Activated effector memory CD4-positive, alpha-beta T cell treated with Interleukin-2 at 50 U/mL for 16 hours (primary cell): ENCODE results near the gene WSCD1.

Experiments used
- DNase-seq: peaks from one replicate; pipeline ENCODE4 v3.0.0-alpha.2; 2020

WSCD1 gene

DNA sequence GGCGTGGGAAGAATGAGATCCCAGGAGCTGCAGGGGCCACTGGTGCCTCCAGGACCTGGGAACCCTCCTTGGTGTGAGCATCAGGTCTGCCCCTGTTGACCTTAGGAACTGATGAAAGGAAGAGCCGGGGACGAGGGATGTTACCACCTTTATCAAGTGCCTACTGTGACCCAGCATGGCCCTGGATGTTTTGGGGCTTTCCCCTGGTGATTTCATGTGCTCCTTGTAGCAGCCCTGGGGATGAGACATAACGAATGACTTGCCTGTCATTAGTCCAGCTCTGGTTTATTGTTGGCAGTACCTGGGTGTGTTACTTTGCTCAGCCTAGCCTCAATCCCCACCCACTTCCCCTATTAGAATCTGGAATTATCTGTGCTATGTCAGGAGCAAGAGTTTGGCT is 39.9 kb downstream of the WSCD1 start:
- DNase-seq, result no peak

DNA sequence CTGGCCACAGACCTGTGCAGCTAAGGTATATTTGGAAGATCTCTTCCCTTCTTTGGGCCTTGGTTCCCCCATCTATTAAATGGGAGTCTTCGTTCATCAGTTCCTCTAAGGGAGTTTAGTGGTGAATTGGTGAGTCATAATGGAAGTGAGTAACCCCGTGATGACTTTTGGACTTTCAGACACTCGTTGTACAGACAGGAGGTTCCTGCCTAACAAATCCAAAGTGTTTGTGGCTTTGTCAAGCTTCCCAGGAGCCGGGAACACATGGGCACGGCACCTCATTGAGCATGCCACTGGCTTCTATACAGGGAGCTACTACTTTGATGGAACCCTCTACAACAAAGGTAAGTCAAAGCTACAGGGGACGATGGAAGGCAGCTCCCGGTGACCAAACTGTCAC is 40.4 kb downstream of the WSCD1 start:
- DNase-seq, result no peak

DNA sequence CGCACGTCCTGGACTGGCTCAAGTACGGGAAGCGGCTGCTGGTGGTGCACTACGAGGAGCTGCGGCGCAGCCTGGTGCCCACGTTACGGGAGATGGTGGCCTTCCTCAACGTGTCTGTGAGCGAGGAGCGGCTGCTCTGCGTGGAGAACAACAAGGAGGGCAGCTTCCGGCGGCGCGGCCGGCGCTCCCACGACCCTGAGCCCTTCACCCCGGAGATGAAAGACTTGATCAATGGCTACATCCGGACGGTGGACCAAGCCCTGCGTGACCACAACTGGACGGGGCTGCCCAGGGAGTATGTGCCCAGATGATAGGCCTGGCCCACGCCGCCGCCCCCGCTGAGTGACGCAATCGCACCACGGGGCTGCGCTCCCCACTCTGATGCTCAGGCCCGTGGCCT is 50.2 kb downstream of the WSCD1 start:
- no peak for DNase-seq

DNA sequence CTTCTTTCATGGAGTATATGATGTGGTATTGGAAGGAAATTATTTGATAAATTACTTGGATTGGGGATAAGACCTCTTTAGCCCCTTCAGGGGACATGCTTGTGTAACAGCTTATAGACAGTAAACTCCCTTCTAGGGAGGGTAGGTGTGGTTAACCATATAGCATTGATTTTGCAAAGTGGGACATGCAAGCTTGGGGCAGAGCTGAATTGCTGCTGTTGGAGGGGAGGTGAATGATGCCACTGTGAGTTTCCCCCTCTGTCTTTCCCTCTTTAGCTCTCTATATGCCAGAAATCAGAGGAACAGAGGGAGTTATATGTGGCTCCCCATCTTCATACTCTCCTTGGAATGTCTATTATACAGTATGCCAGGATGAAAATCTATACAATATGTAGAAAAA is 54.7 kb downstream of the WSCD1 start:
- no peak for DNase-seq

DNA sequence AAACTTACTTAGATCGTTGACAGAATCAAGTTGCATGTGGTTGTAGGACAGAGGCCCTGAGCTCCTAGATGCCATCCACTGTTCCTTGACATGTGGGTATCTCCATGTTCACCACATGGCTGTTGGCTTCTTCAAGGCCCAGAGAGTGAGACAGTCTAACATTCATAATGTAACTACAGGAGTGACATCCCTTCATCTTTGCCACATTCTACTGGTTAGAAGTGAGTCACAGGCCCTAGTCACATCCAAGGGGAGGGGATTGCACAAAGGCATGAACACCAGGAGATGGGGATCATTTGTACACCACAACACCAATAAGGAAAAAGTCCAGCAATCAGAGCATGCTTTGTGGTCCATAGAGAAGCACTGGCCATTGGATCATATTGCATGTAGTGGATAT is 56.6 kb downstream of the WSCD1 start:
- no peak for DNase-seq

DNA sequence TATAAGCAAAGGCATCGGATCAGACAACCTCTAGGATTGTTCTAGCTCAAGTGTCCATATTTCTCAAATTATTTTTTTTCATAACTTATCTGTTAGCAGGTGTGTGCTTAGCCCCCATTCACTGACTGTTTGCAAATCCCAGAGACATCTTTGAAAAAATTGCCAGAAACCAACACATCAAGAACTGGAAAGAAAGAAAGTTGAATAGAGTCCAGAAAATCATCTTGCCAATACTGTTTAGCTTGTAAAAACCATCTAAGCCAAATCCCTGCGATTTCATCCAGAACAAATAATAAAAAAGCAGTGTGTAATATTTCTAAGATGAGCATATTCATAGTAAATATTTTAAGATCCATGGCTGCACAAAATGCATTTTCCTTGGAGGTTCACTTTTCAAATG is 64.5 kb downstream of the WSCD1 start:
- no peak for DNase-seq

DNA sequence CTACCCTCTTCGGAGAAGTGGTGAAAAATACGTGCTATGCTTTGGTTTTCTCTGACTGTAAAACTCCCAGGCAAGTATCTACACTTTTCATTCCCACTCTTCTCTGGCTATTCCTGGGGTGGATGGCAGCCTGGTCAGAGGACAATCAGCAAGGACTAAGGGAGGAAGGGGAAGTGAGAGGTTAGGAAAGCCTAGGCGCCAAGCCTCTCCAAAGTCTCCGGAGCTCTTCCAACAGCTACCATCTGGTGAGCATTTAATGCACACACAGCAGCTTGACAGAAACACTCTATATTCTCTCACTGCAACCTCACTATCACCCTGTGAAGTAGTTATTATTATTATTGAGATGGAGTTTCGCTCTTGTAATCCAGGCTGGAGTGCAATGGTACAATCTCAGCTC is 65.1 kb downstream of the WSCD1 start:
- DNase-seq, result no peak

DNA sequence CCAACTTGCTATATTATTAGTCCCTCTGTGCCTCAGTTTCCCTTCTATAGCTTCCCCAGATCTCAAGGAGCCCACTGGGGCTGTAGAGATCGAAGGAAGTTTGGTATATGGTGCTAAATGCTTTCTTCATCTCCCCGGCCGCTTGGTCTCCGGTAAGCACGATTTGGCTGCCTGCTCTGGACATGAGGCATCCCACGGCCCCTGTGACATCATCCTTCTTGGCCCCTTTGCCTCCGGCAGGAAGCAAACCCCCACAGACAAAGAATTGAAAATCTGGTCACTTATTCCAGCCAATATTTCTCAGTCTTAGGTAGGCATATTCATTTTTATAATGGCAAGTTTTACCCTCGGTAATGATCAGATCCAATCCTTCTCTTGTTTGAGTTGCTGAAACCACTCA is 65.8 kb downstream of the WSCD1 start:
- DNase-seq, result no peak

DNA sequence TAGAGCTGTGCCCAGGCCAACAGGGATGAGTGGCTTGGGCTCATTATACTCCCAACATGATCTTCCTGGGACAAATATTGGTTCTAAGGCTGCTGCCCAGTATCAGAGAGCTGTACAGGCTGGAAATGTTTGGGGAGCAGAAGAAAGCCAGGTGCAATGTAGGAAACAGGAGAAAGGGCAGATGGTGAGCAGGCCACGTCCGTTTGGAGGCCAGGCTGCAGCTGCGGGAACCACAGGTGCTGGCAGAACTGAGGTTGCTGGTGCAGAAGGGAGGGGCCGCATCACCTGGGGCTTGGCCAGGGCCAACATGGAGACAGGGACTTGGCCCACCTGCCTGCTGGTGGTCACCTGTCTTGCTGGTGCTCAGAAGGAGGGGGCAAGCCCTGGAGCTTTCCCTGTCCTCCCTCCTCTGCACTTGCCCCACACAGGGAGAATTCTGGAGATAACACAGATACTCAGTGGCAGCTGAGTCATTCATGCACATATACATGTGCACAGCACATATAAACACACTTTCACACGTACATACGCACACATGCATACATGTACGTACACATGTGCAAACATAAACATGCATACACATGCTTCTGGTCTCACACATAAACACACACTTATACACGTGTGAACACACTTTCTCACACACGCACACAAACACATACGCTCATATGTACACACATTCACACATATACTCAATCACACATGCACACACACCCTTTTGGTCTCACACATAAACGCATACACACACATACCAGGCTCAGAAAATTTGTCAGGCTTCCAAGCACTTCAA is 67.7 kb downstream of the WSCD1 start:
- no peak for DNase-seq

DNA sequence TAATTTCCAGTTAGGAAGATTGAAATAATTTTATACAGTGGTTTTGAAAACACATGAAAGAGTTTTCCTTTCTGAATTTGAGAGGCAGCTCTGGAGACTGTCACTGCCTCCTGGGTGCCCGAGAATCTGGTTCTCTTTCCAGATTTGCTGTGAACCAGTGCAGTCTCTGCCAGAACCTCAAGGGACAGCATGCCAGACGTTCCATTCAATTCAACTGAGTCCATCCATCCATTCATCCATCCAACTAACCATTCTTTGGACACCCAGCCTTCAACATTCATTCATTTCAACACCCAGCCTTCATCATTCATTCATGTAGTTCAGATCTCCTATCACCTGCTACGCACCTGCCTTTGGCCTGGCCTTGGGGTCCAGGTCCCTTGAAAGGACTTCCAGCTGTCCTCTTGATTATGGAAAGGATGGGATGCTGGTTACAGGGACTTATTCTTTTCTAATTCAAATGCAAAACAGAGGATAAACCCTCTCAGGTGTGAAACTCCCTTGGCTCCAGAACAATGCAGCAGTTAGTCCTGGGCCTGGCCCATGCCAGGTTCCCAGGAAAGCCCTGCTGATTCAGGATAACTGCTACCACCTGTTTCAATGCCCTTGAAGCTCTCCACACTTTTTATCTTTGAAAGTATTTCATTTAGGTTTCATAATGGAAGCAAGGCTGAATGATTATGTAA is 68.7 kb downstream of the WSCD1 start:
- no peak for DNase-seq

DNA sequence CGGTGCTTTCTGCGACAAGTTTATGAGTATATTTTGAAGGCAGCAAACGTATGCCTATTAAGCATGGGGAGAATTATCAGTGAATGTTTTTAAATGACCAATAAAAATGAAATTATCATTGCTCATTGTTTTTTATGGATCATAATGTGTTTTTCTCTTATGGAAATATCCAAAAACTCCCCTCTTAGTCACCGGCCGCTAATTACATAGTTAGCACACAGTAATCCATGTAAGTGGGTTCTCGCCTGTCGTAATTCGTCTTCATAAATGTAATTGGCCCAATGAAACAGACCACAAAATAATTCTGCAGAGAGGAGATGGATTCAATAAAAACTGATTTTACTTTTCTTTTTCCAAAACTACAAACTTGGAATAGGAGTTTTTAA is 69.3 kb downstream of the WSCD1 start:
- DNase-seq, result no peak

DNA sequence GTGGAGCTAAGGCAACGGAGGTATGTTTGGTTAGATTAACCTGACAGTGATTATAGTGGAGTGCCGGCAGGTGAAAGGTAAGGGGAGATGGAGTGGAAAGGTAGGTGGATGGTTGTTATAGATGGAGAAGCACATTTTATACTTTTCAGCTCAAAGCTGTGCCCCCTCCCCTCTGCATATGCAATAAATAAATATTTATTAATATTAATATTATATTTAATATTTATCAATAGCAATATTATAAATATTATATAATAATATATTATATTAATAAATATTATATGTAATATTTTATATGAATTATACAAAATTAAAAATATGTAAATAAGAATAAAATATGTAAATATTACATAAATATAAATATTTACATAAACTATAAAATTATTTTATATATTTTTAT is 70.0 kb downstream of the WSCD1 start:
- no peak for DNase-seq

DNA sequence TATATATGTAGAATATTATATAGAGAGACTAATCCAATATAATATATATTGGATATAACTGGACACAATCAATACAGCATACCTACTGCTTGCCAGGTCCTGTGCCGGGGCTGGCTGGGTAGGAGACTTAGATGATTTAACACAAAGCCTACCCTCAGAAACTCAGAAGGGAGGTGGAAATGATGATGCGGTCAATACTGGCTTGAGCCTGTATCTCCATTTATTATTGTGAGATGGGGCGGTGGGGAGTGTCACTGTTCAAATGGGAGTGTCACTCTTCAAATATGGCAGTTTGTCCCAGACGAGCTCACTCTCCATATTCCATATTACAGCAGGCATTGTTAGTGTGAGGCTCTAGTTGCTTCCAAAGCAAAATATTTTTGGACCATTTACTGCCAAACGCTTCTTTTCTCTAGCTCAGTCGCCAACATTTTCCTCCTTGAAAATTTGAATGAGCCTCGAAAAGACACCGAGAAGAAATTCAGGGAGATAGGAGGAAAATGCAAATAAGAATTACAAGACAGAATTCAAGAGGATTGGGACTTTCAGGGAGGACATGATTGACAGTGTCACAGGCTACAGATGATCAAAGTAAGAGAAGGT is 70.7 kb downstream of the WSCD1 start:
- DNase-seq, result no peak

DNA sequence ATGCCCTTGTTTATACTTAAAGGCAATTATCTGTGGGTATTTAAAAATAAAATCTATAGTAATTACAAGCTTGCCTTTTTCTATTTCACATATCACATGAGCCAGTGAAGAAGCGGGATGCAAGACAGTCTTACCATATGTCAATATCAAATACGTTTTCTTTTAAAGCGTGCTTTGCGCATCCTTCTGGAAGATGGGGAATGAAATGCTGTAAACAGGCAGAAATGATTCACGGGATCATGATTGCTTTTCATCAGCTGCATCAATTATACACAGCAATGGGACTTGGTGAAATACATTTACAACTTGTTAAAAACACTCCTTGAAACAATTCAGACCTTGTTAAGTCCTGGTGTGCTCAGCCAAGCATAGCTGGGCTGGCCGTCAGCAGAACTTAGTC is 72.5 kb downstream of the WSCD1 start:
- DNase-seq, result no peak

DNA sequence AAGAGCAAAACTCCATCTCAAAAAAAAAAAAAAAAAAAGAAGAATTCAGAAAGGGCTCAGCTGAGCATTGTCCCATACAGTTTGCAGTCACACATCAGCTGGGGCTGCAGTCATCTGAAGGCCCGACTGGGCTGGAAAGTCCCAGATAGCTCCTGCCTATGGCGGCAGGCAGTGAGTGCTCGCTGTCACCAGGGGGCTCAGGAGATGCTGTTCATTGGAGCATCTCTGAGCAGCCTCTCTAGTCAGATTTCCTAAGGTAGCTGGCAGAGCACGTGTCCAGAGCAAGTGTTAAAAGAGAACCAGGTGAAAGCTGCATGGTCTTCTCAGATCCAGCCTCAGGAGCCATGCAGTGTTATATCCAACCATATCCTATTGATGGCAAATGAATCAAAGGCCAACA is 75.8 kb downstream of the WSCD1 start:
- DNase-seq, result no peak

DNA sequence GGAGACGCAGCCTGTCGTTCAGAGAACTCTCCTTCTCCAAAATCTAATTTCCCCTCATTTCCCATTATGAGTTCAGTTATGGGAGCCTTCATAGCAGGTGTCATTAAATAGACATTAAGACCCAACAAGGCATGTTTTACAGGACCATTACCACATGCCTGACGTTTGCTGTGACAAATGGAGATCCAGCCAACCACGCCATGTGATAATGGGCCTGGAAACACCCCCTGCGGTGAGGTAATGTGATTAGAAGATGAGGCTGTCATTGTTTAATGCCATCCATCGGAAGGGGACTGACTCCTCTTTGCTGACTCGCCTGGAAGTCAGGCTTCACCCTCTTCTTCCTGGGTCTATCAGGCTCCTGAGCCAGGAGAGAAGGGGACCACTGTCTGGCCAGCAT is 76.9 kb downstream of the WSCD1 start:
- no peak for DNase-seq

DNA sequence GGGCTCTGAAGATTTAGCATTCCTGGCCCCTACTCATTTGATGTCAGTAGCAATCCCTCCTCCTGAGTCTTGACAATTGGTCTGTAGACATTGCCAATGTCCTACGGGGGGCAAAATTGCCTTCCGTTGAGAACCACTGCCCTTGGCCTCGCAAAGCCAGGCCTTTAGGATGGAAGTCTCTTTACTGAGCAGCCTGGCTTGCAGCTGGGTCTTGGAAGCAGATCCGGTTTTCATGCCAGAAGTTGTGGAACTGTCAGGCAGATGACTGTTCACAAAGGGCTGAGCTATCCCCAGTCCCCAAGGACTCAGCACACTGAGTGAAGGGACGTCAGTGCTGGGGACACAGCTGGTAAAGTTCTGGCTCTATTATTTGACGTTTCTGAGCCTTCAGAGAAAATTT is 83.2 kb downstream of the WSCD1 start:
- DNase-seq, result no peak

DNA sequence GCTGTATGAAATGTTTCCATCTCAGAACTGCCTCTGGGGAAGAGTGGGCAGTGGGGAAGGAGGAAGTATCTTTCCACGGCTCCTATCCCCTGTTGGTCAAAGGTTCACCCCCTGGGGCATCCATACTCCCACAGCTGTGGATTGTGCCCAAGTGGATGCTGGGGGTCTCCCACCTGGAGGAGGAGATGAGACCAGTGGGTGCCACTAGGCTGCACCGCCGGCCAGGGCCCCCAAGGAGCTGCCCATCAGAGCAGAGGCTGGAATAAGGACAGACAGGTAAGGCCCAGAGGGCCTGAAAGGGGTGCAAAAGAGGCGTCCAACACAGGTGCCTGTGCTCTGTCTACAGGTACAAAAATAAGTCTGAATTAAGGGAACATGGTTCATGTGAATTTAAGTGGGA is 87.5 kb downstream of the WSCD1 start:
- DNase-seq, result no peak

DNA sequence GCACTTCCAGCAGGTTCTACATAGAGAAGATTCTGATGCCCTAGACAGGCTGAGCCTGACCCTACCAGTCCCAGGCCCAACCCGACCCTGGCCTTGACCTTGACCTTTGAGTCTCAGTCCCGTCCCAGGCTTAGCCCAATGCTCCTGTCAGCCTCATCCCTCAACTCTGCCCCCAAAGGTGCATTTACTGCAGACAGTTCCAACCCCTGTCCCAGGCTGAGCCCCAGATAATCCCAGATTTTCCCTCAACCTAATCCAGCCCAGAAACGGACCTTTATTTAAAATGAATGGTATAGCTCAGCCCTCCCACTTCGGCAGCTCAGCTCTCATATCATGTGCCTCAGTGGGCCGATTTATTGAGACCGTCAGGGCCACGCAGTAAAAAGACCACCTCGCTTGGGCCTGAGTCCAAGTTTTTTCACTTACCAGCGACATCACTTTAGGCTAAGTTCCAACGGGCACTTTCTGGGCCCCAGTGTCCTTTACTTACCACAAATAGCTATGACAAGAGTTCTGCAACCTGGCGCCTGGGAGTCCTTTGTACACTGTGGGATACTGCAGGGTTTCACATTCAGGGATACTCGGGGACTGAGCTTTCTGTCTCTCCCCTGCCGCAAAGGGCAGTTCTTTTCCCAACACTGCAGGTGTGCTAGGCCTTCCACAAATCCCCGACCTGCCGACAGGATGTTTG is 89.5 kb downstream of the WSCD1 start:
- no peak for DNase-seq

DNA sequence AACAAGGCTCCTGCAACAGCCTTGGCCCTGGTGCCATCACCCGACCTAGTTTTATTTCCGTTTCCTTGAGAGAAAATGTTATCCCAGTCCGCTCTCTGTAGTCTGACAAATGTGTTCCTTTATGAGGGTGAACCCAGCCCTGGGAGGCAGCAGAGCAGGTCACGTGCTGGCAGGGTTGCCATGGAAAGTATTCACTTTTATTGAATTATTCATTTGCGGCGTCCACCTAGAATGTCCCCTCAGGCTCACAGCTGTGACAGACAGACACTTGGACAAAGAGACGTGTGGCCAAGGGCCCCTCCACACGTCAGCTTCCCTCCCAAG is 90.0 kb downstream of the WSCD1 start:
- DNase-seq, result no peak

DNA sequence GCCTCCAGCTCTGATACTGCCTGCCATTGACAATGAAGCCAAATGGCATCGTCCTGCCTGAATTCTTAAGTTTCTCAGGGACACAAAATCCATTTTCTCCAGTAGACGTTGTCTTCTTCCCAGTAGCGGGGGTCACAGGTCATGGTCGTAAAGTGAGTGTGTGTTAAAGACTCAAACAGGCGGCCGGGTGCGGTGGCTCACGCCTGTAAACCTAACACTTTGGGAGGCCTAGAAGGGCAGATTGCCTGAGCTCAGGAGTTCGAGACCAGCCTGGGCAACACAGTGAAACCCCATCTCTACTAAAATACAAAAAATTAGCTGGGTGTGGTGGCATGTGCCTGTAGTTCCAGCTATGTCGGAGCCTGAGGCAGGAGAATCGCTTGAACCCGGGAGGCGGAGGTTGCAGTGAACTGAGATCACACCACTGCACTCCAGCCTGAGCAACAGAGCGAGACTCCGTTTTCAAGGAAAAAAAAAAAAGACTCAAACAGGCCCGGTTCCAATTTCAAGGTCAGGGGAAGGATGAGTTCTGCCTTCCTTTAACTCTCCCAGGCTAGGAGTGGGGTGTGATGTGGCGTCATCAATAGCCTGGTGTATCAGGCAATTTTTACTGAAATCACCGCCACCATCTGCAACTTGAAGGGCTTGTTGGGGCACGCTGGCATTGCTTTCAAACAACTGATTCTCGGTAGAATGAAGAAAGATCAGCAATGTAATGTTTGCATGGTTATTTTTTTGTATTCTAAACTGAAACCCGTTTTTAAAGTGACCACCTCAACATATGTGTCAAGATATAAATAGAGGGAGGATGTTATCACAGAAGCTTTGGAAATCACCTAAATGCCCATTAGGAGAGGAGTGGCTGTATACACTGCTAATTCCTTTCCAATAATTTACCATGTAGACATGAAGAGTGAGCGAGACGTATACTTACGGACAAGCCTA is 91.0 kb downstream of the WSCD1 start:
- DNase-seq, result no peak

DNA sequence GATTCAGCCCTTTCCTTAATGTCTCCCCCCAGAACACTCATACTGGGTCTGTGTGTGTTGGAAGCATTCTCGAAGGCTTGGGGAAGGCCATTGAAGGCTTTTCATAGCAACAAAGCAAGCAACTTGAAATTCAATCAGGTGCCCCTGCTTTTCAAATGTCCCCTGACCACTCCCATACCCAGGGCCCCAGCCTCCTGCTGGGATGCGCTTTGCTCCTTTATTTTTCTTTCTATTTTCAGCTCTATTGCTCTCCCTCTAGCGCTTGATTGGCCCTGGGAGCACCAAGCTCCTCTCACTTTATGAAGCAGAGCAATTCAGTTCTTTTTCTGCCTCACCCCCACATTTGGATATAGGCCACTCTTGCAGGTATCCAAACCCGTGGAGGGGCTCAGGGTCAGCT is 92.0 kb downstream of the WSCD1 start:
- DNase-seq, result no peak

DNA sequence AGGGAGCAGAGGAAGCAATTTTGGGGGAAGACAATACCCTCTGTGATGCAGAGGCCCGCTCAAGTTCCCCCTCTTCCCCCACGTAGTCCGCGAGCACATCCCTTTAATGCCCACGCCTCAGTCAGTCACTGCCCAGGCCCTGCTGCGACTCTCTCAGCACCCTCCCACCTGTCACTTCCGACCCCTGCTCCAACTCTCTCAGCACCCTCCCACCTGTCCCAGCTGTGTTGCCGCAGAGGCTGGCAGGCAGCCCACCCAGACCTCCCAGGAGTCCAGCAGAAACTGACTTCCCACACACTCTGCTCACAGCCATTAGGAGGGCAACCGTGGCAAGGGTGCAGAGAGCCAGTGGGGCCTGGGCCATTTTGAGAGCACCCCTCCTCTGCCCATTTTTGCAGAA is 92.7 kb downstream of the WSCD1 start:
- no peak for DNase-seq
